Measurements from ENCODE around the gene ABCG1.

ABCG1 gene

GRCh38 chr21:42321231-42321630 lies 102.3 kb downstream of the ABCG1 start:
- TF ChIP-seq POLR2A (IDR thresholded peaks at IDR 0.05; ENCODE audit: low read length): no peak
- TF ChIP-seq GATA1 (IDR thresholded peaks at IDR 0.05; ENCODE audit: low read depth, low read length): no peak
- DNase-seq: no peak

GRCh38 chr21:42321845-42322244 lies 102.9 kb downstream of the ABCG1 start:
- DNase-seq: no peak
- no peak for TF ChIP-seq GATA1 (IDR thresholded peaks at IDR 0.05; ENCODE audit: low read depth, low read length)
- TF ChIP-seq POLR2A (IDR thresholded peaks at IDR 0.05; ENCODE audit: low read length): no peak

GRCh38 chr21:42324896-42325295 lies 106.0 kb downstream of the ABCG1 start:
- TF ChIP-seq POLR2A (IDR thresholded peaks at IDR 0.05; ENCODE audit: low read length) (no peak), GATA1 (IDR thresholded peaks at IDR 0.05; ENCODE audit: low read depth, low read length) (no peak)
- DNase-seq: no peak

- DNase-seq: no peak
- no peak for TF ChIP-seq POLR2A (IDR thresholded peaks at IDR 0.05; ENCODE audit: low read length)
- no peak for TF ChIP-seq GATA1 (IDR thresholded peaks at IDR 0.05; ENCODE audit: low read depth, low read length)
Observed at GRCh38 chr21:42330380-42331371, 111.7 kb downstream of the ABCG1 start.

- TF ChIP-seq GATA1 (IDR thresholded peaks at IDR 0.05; ENCODE audit: low read depth, low read length): no peak
- TF ChIP-seq POLR2A (IDR thresholded peaks at IDR 0.05; ENCODE audit: low read length): no peak
- DNase-seq: no peak
Observed at GRCh38 chr21:42331660-42332059, 112.7 kb downstream of the ABCG1 start.

- TF ChIP-seq POLR2A (IDR thresholded peaks at IDR 0.05; ENCODE audit: low read length) (no peak), GATA1 (IDR thresholded peaks at IDR 0.05; ENCODE audit: low read depth, low read length) (no peak)
- no peak for DNase-seq
Observed at GRCh38 chr21:42332557-42333317, 113.8 kb downstream of the ABCG1 start.

- DNase-seq: no peak
- no peak for TF ChIP-seq GATA1 (IDR thresholded peaks at IDR 0.05; ENCODE audit: low read depth, low read length)
Observed at GRCh38 chr21:42336054-42336453, 117.1 kb downstream of the ABCG1 start.

GRCh38 chr21:42337276-42337675 lies 118.3 kb downstream of the ABCG1 start:
- no peak for DNase-seq
- no peak for TF ChIP-seq POLR2A (IDR thresholded peaks at IDR 0.05; ENCODE audit: low read length)
- TF ChIP-seq GATA1 (IDR thresholded peaks at IDR 0.05; ENCODE audit: low read depth, low read length): no peak

- no peak for TF ChIP-seq GATA1 (IDR thresholded peaks at IDR 0.05; ENCODE audit: low read depth, low read length)
- no peak for TF ChIP-seq POLR2A (IDR thresholded peaks at IDR 0.05; ENCODE audit: low read length)
- DNase-seq: peak; percentile 52 to 73
Observed at GRCh38 chr21:42337830-42338728, 119.1 kb downstream of the ABCG1 start.

- no peak for DNase-seq
- TF ChIP-seq POLR2A (IDR thresholded peaks at IDR 0.05; ENCODE audit: low read length) (no peak), GATA1 (IDR thresholded peaks at IDR 0.05; ENCODE audit: low read depth, low read length) (no peak)
Observed at GRCh38 chr21:42338729-42339715, 120.1 kb downstream of the ABCG1 start.

- DNase-seq: no peak
- TF ChIP-seq POLR2A (IDR thresholded peaks at IDR 0.05; ENCODE audit: low read length) (no peak), GATA1 (IDR thresholded peaks at IDR 0.05; ENCODE audit: low read depth, low read length) (no peak)
Observed at GRCh38 chr21:42340187-42341050, 121.5 kb downstream of the ABCG1 start.
